Neural progenitor cell (in vitro differentiated cells): ENCODE data around the gene RAET1E.
"Not testable (repeated sequence)": the region's sequence is repeated elsewhere in the genome, so short reads cannot be mapped to it uniquely, and the experiment has no call there.

ENCODE experiments used
- EZH2 ChIP-seq: fragments of 200-600 bp; sonication (generic); IDR thresholded peaks from 2 replicates; pipeline ENCODE4 v1.6.1; 2017; ENCODE audit warnings: antibody characterized with exemption, mild to moderate bottlenecking, moderate library complexity
- EZH2phosphoT487 ChIP-seq: fragments of 200-600 bp; sonication (generic); IDR thresholded peaks from 2 replicates; pipeline ENCODE4 v1.6.1; 2017; ENCODE audit warnings: antibody characterized with exemption
- TF ChIP-seq, protein P1 (sequence below): fragments of 200-600 bp; sonication (generic); IDR thresholded peaks from 2 replicates; pipeline ENCODE4 v1.5.1; 2017; ENCODE audit warnings: antibody characterized with exemption, mild to moderate bottlenecking

DNA sequence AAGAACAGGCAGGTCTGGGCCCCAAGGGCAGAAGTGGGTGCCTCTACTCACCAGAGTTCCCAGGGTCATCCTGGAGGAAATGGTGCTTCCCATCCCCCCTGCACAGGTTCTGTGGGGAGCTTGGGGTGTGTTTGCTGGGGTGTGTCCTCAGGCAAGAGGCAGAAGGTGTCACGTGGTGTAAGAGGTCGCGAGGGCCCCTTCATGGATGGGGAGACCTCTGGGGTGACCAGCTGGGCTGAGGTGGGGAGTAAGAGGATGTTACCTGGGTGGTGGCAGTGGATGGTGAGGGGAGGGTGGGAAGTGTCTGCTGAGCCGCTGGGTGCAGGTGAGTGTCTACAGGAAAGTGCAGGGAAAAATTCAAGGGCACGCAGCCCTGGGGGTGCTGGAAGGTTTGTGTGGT lies 24.2 kb upstream of the RAET1E start:
- TF ChIP-seq, protein P1, sequence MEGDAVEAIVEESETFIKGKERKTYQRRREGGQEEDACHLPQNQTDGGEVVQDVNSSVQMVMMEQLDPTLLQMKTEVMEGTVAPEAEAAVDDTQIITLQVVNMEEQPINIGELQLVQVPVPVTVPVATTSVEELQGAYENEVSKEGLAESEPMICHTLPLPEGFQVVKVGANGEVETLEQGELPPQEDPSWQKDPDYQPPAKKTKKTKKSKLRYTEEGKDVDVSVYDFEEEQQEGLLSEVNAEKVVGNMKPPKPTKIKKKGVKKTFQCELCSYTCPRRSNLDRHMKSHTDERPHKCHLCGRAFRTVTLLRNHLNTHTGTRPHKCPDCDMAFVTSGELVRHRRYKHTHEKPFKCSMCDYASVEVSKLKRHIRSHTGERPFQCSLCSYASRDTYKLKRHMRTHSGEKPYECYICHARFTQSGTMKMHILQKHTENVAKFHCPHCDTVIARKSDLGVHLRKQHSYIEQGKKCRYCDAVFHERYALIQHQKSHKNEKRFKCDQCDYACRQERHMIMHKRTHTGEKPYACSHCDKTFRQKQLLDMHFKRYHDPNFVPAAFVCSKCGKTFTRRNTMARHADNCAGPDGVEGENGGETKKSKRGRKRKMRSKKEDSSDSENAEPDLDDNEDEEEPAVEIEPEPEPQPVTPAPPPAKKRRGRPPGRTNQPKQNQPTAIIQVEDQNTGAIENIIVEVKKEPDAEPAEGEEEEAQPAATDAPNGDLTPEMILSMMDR: not testable (repeated sequence)
- not testable (repeated sequence) for TF ChIP-seq EZH2phosphoT487
- peak; percentile 7 for TF ChIP-seq EZH2
